Psoas muscle (tissue), 8 donors: ENCODE data around the gene IGFL3. TPM values are rescaled to one million over a fixed set of nuclear protein-coding genes. Genes with fewer than 3 reads are reported as not detected.

Source experiments
- ATAC-seq, 4 donors: fragments of 200-7000 bp; cut with Tn5 transposase; one replicate each; pipeline ENCODE4 v1.9.1; 2020; ENCODE audit warnings: moderate library complexity in 3 of 4, mild to moderate bottlenecking in 2 of 4
- DNase-seq, 2 donors: peaks; one replicate each; pipeline ENCODE4 v3.0.0-alpha.2; 2020
- H3K27ac ChIP-seq: fragments of 200-600 bp; one replicate; pipeline ENCODE4 v1.8.0; 2022
- H3K27me3 ChIP-seq, 3 donors: fragments of 200-600 bp in 1 of 3; one replicate each; pipeline versions ENCODE4 v1.6.1 to v1.8.0; 2013 to 2022; ENCODE audit warnings: low read length in 2 of 3, mild to moderate bottlenecking in 2 of 3, moderate library complexity in 1 of 3; ENCODE audit not compliant: insufficient read depth in 3 of 3
- H3K36me3 ChIP-seq, 2 donors: fragments of 200-600 bp in 1 of 2; one replicate each; pipeline versions ENCODE4 v1.6.1 to v1.8.0; 2013 to 2022; ENCODE audit warnings: low read depth in 1 of 2, mild to moderate bottlenecking in 1 of 2, moderate library complexity in 1 of 2; ENCODE audit not compliant: insufficient read depth in 1 of 2
- H3K4me1 ChIP-seq: fragments of 200-600 bp; one replicate; pipeline ENCODE4 v1.8.0; 2022
- H3K4me3 ChIP-seq: fragments of 200-600 bp; one replicate; pipeline ENCODE4 v1.8.0; 2022; ENCODE audit warnings: mild to moderate bottlenecking
- H3K9me3 ChIP-seq: fragments of 200-600 bp; one replicate; pipeline ENCODE4 v1.8.0; 2022
- WGBS, 3 donors: extraction: QIAGEN DNeasy Blood & Tissue Kit; methylation state at CpG; one replicate each; pipeline versions ENCODE4 v1.1.6 to v1.1.7; 2013; 5-methylcytosine and 5-hydroxymethylcytosine counted together
- intact Hi-C, 2 donors: fragments of 100-400 bp; cut with DNase I; formaldehyde crosslinking; loops; one replicate each; pipeline versions ENCODE4 v1.11.0 to v1.14.2; 2022
- polyA plus RNA-seq, 3 donors: library from polyadenylated mRNA; stranded (reverse); fragments of 200-250 nt; gene quantifications; one replicate each; pipeline ENCODE4 v1.2.3, GENCODE V29; 2013
- total RNA-seq, 4 donors: library from RNA; stranded (reverse); fragmentation: NEBNext Ultra II Directional in 2 of 4; extraction: Animal tissue kit (Norgen Biotek cat#: 25700) in 2 of 4; gene quantifications; one replicate each; pipeline versions ENCODE4 v1.2.1 to v1.2.4, GENCODE V29; 2021 to 2023
- TF ChIP-seq, protein P1 (sequence below): fragments of 200-600 bp; IDR thresholded peaks from one replicate; pipeline ENCODE4 v1.8.0; 2022; ENCODE audit warnings: antibody characterized with exemption
- donor health status: healthy with polysubstance abuse.
- donor health status: DM: no; HTN: no; CAD: no; lungs with moderate emphysema.
- donor health status: Bipolar disorder and iron deficiency.
- donor health status: healthy.
- donor health status: DM: yes; HTN: yes; CAD: no.
- donor health status: DM: no; HTN: no; CAD: no.
- donor health status: DM: no; HTN: no; CAD: no.
- donor health status: DM: yes; HTN: yes; CAD: no.

IGFL3 gene
- total and polyA plus RNA-seq, 7 donors, result not detected

DNA sequence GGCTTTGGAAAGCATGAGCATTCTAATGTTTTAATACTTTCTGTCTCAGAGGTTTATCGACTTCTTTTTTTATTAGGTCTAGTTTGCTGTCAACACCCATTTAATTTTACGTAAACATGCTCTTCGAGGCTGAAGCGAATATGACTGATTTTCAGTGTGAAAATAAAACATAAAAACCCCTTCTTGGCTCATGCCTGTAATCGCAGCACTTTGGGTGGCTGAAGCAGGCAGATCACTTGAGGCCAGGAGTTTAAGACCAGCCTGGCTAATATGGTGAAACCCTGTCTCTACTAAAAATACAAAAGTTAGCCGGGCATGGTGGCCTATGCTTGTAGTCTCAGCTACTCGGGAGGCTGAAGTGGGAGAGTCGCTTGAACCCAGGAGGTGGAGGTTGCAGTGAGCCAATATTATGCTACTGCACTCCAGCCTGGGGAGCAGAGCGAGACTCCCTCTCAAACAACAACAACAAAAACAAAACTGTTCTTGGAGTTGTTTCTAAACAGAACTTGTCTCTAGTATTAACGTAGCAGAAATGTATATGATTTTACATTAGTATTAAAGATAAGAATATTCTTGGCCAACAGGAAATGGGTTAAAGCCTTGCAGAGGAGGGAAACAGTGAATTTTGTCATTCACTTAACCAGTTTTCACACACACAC lies 7.1 kb upstream of the IGFL3 start:
- intact Hi-C loops, result no loop called here
- no peak for ATAC-seq
- Histone ChIP-seq H3K9me3 (no peaks in the 10 kb centered on the region), H3K4me1 (peaks cover 7% of the 10 kb centered on the region), H3K4me3 (no peak overlapping the region), H3K36me3 (no peaks in the 10 kb centered on the region), H3K27ac (no peak overlapping the region), H3K27me3 (peaks cover 0 to 2% (median 0%) of the 10 kb centered on the region in 3 donors)
- TF ChIP-seq, protein P1, sequence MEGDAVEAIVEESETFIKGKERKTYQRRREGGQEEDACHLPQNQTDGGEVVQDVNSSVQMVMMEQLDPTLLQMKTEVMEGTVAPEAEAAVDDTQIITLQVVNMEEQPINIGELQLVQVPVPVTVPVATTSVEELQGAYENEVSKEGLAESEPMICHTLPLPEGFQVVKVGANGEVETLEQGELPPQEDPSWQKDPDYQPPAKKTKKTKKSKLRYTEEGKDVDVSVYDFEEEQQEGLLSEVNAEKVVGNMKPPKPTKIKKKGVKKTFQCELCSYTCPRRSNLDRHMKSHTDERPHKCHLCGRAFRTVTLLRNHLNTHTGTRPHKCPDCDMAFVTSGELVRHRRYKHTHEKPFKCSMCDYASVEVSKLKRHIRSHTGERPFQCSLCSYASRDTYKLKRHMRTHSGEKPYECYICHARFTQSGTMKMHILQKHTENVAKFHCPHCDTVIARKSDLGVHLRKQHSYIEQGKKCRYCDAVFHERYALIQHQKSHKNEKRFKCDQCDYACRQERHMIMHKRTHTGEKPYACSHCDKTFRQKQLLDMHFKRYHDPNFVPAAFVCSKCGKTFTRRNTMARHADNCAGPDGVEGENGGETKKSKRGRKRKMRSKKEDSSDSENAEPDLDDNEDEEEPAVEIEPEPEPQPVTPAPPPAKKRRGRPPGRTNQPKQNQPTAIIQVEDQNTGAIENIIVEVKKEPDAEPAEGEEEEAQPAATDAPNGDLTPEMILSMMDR, result no peak
- WGBS, 3 donors, result 76 to 88% (median 86%) methylated on average over 10 of the region's 10 CpGs
- DNase-seq, result no peak

DNA sequence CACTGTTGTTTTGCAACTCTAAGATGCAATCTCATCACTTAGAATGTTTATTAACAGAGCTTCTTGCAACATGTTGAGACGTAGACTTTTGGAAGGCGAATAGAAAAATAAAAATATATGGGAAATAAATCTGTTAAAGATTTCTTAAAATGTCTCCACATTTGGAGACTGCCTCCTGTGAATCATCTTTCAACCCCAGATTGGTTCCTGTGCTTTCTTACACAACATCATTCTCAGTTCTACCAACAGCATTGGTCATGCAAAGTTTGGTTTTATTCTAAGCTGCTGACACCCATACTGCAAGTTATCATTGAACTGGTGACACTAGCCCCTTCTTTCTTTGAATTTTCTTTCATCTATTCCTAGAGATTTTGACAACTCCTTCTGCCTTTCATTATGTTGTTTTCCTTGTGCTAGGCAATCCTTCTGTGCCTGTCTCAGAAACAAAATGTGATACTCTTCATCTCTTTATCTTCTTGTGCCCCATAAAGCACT lies 1.6 kb upstream of the IGFL3 start:
- H3K4me3 ChIP-seq, result no peak overlapping the region
- DNase-seq, result no peak
- H3K27ac ChIP-seq, result no peak overlapping the region
- peaks cover 0 to 12% (median 0%) of the 10 kb centered on the region in 3 donors for H3K27me3 ChIP-seq
- H3K9me3 ChIP-seq, result no peaks in the 10 kb centered on the region
- H3K36me3 ChIP-seq, result no peaks in the 10 kb centered on the region
- H3K4me1 ChIP-seq, result no peaks in the 10 kb centered on the region
- no peak for ATAC-seq
- WGBS, 3 donors, result 81 to 100% (median 95%) methylated on average over 2 of the region's 2 CpGs
- TF ChIP-seq, protein P1, result no peak
- intact Hi-C loops, result no loop called here

DNA sequence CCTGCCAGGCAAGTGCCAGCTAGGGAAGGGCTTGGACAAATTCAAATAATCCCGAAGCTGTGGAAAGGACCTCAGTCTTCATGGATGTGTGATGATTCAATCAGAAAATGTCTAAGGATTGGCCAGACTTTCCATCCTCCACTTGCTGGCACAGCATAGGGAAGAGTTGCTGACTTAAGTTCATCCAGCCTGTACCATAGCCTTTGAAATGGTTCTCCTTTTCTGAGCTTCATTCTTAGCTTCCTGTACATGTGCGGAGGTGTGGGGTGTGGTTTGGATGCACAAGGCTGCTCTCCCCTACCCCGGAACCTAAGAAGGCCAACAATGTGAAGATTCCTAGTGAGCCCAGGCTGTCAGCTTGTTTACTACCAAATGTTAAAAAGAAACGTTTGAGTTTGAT lies 959 bp upstream of the IGFL3 start:
- Histone ChIP-seq H3K9me3 (no peaks in the 10 kb centered on the region), H3K27me3 (peaks cover 0 to 13% (median 0%) of the 10 kb centered on the region in 3 donors), H3K27ac (no peak overlapping the region), H3K36me3 (no peaks in the 10 kb centered on the region), H3K4me3 (no peak overlapping the region), H3K4me1 (no peaks in the 10 kb centered on the region)
- intact Hi-C loops, result no loop called here
- WGBS, 3 donors, result 70 to 79% (median 74%) methylated on average over 4 of the region's 4 CpGs
- ATAC-seq (no peak), DNase-seq (no peak)
- TF ChIP-seq, protein P1, result no peak

DNA sequence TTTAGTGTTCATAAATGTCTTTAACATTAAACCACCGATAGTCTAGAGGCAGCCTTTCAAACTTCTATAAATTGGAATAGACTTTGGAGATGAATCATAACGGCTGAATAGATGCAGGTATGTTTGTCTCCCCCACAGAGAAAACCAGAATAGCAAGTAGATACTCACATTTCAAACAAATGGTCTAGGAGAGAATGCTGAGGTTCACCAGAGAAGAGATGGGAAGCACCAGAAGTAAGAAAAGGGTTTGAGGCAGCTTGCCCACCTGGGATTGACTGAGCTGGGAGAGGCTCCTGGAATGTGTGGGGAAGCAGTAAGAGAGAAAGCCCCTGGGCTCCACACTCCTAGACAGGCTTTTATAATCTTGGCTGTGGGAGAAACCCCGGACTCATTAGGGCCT lies 6.4 kb downstream of the IGFL3 start:
- Histone ChIP-seq H3K4me3 (no peak overlapping the region), H3K27ac (no peak overlapping the region), H3K9me3 (no peaks in the 10 kb centered on the region), H3K4me1 (no peaks in the 10 kb centered on the region), H3K36me3 (no peaks in the 10 kb centered on the region), H3K27me3 (peaks cover 2 to 26% (median 3%) of the 10 kb centered on the region in 3 donors)
- ATAC-seq (no peak), DNase-seq (no peak)
- TF ChIP-seq, protein P1, result no peak
- WGBS, 3 donors, result 77 to 83% (median 77%) methylated on average over 3 of the region's 3 CpGs
- intact Hi-C loops, result no loop called here

DNA sequence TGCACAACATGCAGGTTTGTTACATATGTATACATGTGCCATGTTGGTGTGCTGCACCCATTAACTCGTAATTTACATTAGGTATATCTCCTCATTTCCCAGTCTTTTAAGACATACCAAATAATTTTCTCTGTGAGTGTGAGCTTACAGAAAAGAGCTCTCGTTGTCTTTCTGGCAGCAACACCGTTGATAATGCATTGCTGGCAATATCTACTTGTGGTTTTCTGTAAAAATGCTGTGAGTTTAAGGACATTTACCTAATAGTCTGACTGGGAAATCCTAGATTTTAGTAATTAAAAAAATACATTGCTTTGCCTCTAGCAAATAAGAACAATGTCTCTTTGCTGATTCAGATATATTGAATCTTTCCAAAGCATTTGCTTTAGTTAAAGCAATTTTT lies 8.4 kb downstream of the IGFL3 start:
- Histone ChIP-seq H3K4me1 (no peaks in the 10 kb centered on the region), H3K27ac (no peak overlapping the region), H3K36me3 (no peaks in the 10 kb centered on the region), H3K27me3 (peaks cover 2 to 35% (median 12%) of the 10 kb centered on the region in 3 donors), H3K9me3 (no peaks in the 10 kb centered on the region), H3K4me3 (no peak overlapping the region)
- no peak for DNase-seq
- WGBS, 3 donors, result 44 to 50% (median 45%) methylated on average over 3 of the region's 3 CpGs
- TF ChIP-seq, protein P1, result no peak
- no peak for ATAC-seq
- intact Hi-C loops, result no loop called here
